ENCODE measurements around the gene RAP2A. TPM values are rescaled to one million over a fixed set of nuclear protein-coding genes. Genes with fewer than 3 reads are reported as not detected.

RAP2A gene
- total and polyA plus RNA-seq, 4 donors, result 3.1 to 37.2 (median 6.7) TPM

- no peak for DNase-seq (ENCODE audit: low spot score)
- H3K4me1 ChIP-seq (ENCODE audit: control insufficient read depth in 4 of 4, insufficient read depth in 4 of 4, low read length in 3 of 4), result peaks cover 0 to 2% (median 0%) of the 10 kb centered on the region in 4 donors
These were observed 7.4 kb downstream of the RAP2A start for GRCh38 chr13:97441368-97441767.

More at GRCh38 chr13:97441368-97441767, 7.4 kb downstream of the RAP2A start:
- H3K36me3 ChIP-seq (ENCODE audit: control insufficient read depth in 4 of 4, insufficient read depth in 3 of 4, low read depth in 1 of 4, low read length in 3 of 4), result no peaks in the 10 kb centered on the region
- no peak overlapping the region for H3K27ac ChIP-seq (ENCODE audit: low read depth in 1 of 2, low read length in 2 of 2)
- no peaks in the 10 kb centered on the region for H3K27me3 ChIP-seq (ENCODE audit: control insufficient read depth in 4 of 4, insufficient read depth in 4 of 4, low read length in 3 of 4)
- H3K4me3 ChIP-seq (ENCODE audit: low read depth in 1 of 3, low read length in 3 of 3), result no peak overlapping the region
- H3K9ac ChIP-seq (ENCODE audit: low read depth in 1 of 2, low read length in 2 of 2), result no peak overlapping the region
- TF ChIP-seq RXRA (IDR thresholded peaks at IDR 0.05) (no peak), NR2F2 (IDR thresholded peaks at IDR 0.05) (no peak), MAX (IDR thresholded peaks at IDR 0.05) (no peak), FOXA2 (IDR thresholded peaks at IDR 0.05) (no peak), GABPA (IDR thresholded peaks at IDR 0.05 in 1 of 2, conservative IDR thresholded peaks at IDR 0.05 in 1 of 2) (no peak), HNF4A (conservative IDR thresholded peaks at IDR 0.05) (no peak), RAD21 (IDR thresholded peaks at IDR 0.05) (no peak), ATF3 (IDR thresholded peaks at IDR 0.05) (no peak), YY1 (IDR thresholded peaks at IDR 0.05) (no peak), FOXA1 (IDR thresholded peaks at IDR 0.05) (no peak), ZBTB33 (IDR thresholded peaks at IDR 0.05) (no peak), TAF1 (conservative IDR thresholded peaks at IDR 0.05) (no peak), CTCF (IDR thresholded peaks at IDR 0.05; ENCODE audit: low read depth, low read length, missing input control) (no peak), REST (IDR thresholded peaks at IDR 0.05) (no peak), JUND (IDR thresholded peaks at IDR 0.05) (no peak)
- no peaks in the 10 kb centered on the region for H3K9me3 ChIP-seq (ENCODE audit: control insufficient read depth in 4 of 4, low read length in 3 of 4)

Measured in liver (tissue), 9 donors.